ENCODE measurements around the gene CBX7.

CBX7 gene

GRCh38 chr22:39130892-39131855 lies 21.3 kb downstream of the CBX7 start:
- CTCF ChIA-PET = interaction anchor here (0.9 to 1.3 kb wide), 3 partner anchors 9 to 362 kb away, joined by 3 read pairs; no protein-coding TSS in a partner anchor
- POLR2A ChIA-PET = interaction anchor here (0.7 kb wide), 1 partner anchor 186 kb away, joined by 3 read pairs; no protein-coding TSS in a partner anchor
- DNase-seq (ENCODE audit: extremely low spot score) = no peak
- TF ChIP-seq L3MBTL2 (conservative IDR thresholded peaks at IDR 0.05) (no peak), SP1 (IDR thresholded peaks at IDR 0.05) (no peak), SUZ12 (IDR thresholded peaks at IDR 0.05) (no peak), FOXA1 (IDR thresholded peaks at IDR 0.05) (no peak), NFRKB (IDR thresholded peaks at IDR 0.05) (no peak), ZNF384 (IDR thresholded peaks at IDR 0.05) (no peak), BHLHE40 (IDR thresholded peaks at IDR 0.05; ENCODE audit: borderline replicate concordance) (no peak), HDGF (IDR thresholded peaks at IDR 0.05; ENCODE audit: borderline replicate concordance) (no peak)

GRCh38 chr22:39130152-39130704 lies 22.3 kb downstream of the CBX7 start:
- DNase-seq (ENCODE audit: extremely low spot score) = no peak
- TF ChIP-seq CTBP1 (IDR thresholded peaks at IDR 0.05; ENCODE audit: borderline replicate concordance) (no peak), LEF1 (IDR thresholded peaks at IDR 0.05; ENCODE audit: borderline replicate concordance) (no peak), SP1 (IDR thresholded peaks at IDR 0.05) (no peak), PKNOX1 (IDR thresholded peaks at IDR 0.05) (no peak), ARNT (IDR thresholded peaks at IDR 0.05) (no peak), ELF4 (IDR thresholded peaks at IDR 0.05) (no peak), FOXK2 (IDR thresholded peaks at IDR 0.05) (no peak), HDGF (IDR thresholded peaks at IDR 0.05; ENCODE audit: borderline replicate concordance) (no peak), SUZ12 (IDR thresholded peaks at IDR 0.05) (no peak), TARDBP (IDR thresholded peaks at IDR 0.05) (no peak), L3MBTL2 (conservative IDR thresholded peaks at IDR 0.05) (no peak), FOXA1 (IDR thresholded peaks at IDR 0.05) (no peak)
- CTCF ChIA-PET = interaction anchor here (1.2 kb wide), 1 partner anchor 361 kb away, joined by 3 read pairs; no protein-coding TSS in a partner anchor
- POLR2A ChIA-PET = no interaction called here

GRCh38 chr22:39129746-39130145 lies 22.7 kb downstream of the CBX7 start:
- CTCF ChIA-PET = interaction anchor here (1.2 kb wide), 1 partner anchor 361 kb away, joined by 3 read pairs; no protein-coding TSS in a partner anchor
- DNase-seq (ENCODE audit: extremely low spot score) = no peak
- POLR2A ChIA-PET = no interaction called here
- TF ChIP-seq FOXM1 (IDR thresholded peaks at IDR 0.05; ENCODE audit: borderline replicate concordance) = no peak
- no peak for TF ChIP-seq CTBP1 (IDR thresholded peaks at IDR 0.05; ENCODE audit: borderline replicate concordance)
- no peak for TF ChIP-seq LEF1 (IDR thresholded peaks at IDR 0.05; ENCODE audit: borderline replicate concordance)
- TF ChIP-seq L3MBTL2 (conservative IDR thresholded peaks at IDR 0.05) = no peak
- TF ChIP-seq ARNT (IDR thresholded peaks at IDR 0.05) = no peak
- TF ChIP-seq NFRKB (IDR thresholded peaks at IDR 0.05) = no peak
- TF ChIP-seq ZNF384 (IDR thresholded peaks at IDR 0.05) = no peak
- TF ChIP-seq SP1 (IDR thresholded peaks at IDR 0.05) = no peak
- TF ChIP-seq BHLHE40 (IDR thresholded peaks at IDR 0.05; ENCODE audit: borderline replicate concordance) = no peak
- TF ChIP-seq FOXA1 (IDR thresholded peaks at IDR 0.05) = no peak
- no peak for TF ChIP-seq SUZ12 (IDR thresholded peaks at IDR 0.05)
- no peak for TF ChIP-seq TARDBP (IDR thresholded peaks at IDR 0.05)

GRCh38 chr22:39129081-39129480 lies 23.4 kb downstream of the CBX7 start:
- TF ChIP-seq TARDBP (IDR thresholded peaks at IDR 0.05) (no peak), FOXM1 (IDR thresholded peaks at IDR 0.05; ENCODE audit: borderline replicate concordance) (no peak), BHLHE40 (IDR thresholded peaks at IDR 0.05; ENCODE audit: borderline replicate concordance) (no peak), ZNF384 (IDR thresholded peaks at IDR 0.05) (no peak), FOXA1 (IDR thresholded peaks at IDR 0.05) (no peak), HDGF (IDR thresholded peaks at IDR 0.05; ENCODE audit: borderline replicate concordance) (no peak), LEF1 (IDR thresholded peaks at IDR 0.05; ENCODE audit: borderline replicate concordance) (no peak), NFRKB (IDR thresholded peaks at IDR 0.05) (no peak), ELF4 (IDR thresholded peaks at IDR 0.05) (no peak), FOXK2 (IDR thresholded peaks at IDR 0.05) (no peak), ARNT (IDR thresholded peaks at IDR 0.05) (no peak), SP1 (IDR thresholded peaks at IDR 0.05) (no peak), CTBP1 (IDR thresholded peaks at IDR 0.05; ENCODE audit: borderline replicate concordance) (no peak), SUZ12 (IDR thresholded peaks at IDR 0.05) (no peak), L3MBTL2 (conservative IDR thresholded peaks at IDR 0.05) (no peak), PKNOX1 (IDR thresholded peaks at IDR 0.05) (no peak)
- POLR2A ChIA-PET = no interaction called here
- CTCF ChIA-PET = no interaction called here
- DNase-seq (ENCODE audit: extremely low spot score) = no peak

- CTCF ChIA-PET = no interaction called here
- POLR2A ChIA-PET = interaction anchor here (0.8 kb wide), 1 partner anchor 189 kb away, joined by 3 read pairs; no protein-coding TSS in a partner anchor
- no peak for DNase-seq (ENCODE audit: extremely low spot score)
Measured at GRCh38 chr22:39128508-39128907, 24.0 kb downstream of the CBX7 start.

More at GRCh38 chr22:39128508-39128907, 24.0 kb downstream of the CBX7 start:
- no peak for TF ChIP-seq ELF4 (IDR thresholded peaks at IDR 0.05)
- no peak for TF ChIP-seq CTBP1 (IDR thresholded peaks at IDR 0.05; ENCODE audit: borderline replicate concordance)
- no peak for TF ChIP-seq FOXK2 (IDR thresholded peaks at IDR 0.05)
- no peak for TF ChIP-seq LEF1 (IDR thresholded peaks at IDR 0.05; ENCODE audit: borderline replicate concordance)
- no peak for TF ChIP-seq TARDBP (IDR thresholded peaks at IDR 0.05)
- no peak for TF ChIP-seq ARNT (IDR thresholded peaks at IDR 0.05)
- TF ChIP-seq ZNF384 (IDR thresholded peaks at IDR 0.05) = no peak
- no peak for TF ChIP-seq NFRKB (IDR thresholded peaks at IDR 0.05)
- TF ChIP-seq BHLHE40 (IDR thresholded peaks at IDR 0.05; ENCODE audit: borderline replicate concordance) = no peak
- no peak for TF ChIP-seq SUZ12 (IDR thresholded peaks at IDR 0.05)
- TF ChIP-seq FOXM1 (IDR thresholded peaks at IDR 0.05; ENCODE audit: borderline replicate concordance) = no peak
- no peak for TF ChIP-seq PKNOX1 (IDR thresholded peaks at IDR 0.05)
- TF ChIP-seq HDGF (IDR thresholded peaks at IDR 0.05; ENCODE audit: borderline replicate concordance) = no peak
- TF ChIP-seq FOXA1 (IDR thresholded peaks at IDR 0.05) = no peak
